GM21447 (cell line): ENCODE data around the gene UBE2QL1.

Experiments
- ATAC-seq: cut with Tn5 transposase; IDR thresholded peaks from one replicate; pipeline ENCODE4 v1.9.1; 2021; ENCODE audit not compliant: unreplicated experiment

UBE2QL1 gene

DNA sequence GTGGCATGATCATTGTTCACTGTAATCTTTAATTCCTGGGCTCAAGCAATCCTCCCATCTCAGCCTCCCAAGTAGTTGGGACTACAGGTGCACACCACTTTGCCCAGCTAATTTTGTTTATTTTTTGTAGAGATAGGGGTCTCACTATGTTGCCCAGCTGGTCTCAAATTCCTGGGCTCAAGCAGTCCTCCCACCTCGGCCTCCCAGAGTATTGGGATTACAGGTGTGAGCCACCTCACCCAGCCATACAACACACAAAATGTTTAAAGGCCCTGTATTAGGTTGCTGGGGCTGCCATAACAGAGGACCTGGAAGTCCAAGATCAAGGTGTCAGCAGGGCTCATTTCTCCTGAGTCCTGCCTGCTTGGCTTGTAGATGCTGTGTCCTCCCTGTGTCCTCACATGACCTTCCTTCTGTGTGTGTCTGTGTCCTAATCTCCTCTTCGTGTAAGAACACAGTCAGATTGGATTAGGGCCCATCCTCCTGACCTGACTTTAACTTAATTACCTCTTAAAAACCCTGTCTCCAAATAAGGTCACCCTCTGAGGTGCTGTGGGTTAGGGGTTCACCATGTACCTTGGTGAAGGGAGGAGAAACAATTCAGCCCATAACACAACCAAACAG is 5.4 kb downstream of the UBE2QL1 start:
- ATAC-seq = no peak

GRCh38 chr5:6454628-6455053 is 6.0 kb downstream of the UBE2QL1 start:
- no peak for ATAC-seq

DNA sequence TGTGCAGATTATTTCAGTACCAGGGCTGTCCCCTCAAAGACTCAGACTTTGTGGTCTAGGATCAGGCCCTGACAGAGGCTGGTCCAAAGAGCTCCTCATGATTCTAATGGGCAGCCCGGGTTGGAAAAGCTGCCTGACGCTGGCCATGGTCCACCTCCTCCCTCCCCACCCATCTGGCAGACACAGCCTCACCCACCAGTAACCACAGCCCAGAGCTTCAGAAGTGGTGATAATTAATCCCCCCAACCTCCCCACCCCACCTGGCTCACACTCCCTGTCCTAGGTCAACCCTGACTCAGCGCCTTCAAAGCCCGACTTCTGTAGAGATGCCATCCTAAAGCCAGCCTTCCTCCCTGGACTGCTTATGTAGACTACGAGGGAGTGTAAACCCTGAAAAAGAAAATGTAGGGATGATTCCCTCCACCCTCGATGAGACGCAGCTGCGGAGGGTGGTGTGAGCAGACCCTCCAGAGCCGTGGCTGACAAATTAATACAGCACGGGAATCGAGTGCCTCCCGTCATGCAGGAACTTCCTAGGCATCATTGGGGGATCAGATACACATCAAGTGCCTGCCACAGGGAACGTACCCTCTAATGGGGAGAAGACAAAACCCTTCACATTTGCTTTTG is 7.0 kb downstream of the UBE2QL1 start:
- no peak for ATAC-seq

GRCh38 chr5:6456766-6457370 is 8.2 kb downstream of the UBE2QL1 start:
- no peak for ATAC-seq

GRCh38 chr5:6457592-6457991 is 8.9 kb downstream of the UBE2QL1 start:
- ATAC-seq = no peak

DNA sequence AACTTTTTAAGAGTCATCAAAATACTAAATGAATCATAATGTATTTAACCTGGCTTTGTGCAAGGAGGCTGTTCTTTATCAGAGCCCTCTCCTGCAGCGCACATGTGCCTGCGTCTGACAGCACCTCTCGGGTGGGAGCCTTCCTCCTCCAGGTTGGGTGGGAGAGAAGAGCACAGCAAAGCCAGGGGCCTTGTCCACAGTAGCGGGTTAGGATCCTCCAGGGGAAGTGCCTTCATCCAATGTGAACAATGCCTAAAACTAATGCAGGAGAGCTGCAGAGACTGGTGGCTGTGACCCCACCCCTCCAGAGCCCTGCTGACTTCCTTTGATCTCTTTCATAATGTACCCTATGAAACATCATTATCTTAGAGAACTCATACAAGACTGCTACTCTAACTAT is 10.2 kb downstream of the UBE2QL1 start:
- no peak for ATAC-seq

GRCh38 chr5:6459896-6460295 is 11.2 kb downstream of the UBE2QL1 start:
- ATAC-seq = no peak

DNA sequence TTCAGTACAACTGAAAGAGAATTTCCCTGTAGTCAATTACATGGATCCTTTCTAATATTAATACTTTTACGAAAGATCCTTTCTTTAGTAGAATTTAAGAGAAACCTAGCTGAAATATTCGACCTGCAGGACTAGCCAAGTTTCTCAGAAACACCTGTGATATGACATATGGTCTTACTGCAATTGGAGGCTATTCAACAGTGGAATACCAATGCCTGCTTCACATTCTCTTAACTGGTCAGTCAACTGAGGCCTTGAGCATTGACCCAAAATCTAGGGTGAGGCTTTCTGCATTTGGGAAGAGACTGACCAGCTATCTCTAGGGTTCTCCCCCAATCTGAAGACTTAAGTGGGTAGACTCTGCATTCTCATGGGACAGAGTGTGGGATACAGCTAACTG is 12.3 kb downstream of the UBE2QL1 start:
- no peak for ATAC-seq

GRCh38 chr5:6461793-6462650 is 13.4 kb downstream of the UBE2QL1 start:
- ATAC-seq = no peak

GRCh38 chr5:6462671-6463070 is 14.0 kb downstream of the UBE2QL1 start:
- ATAC-seq = no peak

- ATAC-seq = no peak
Observed at GRCh38 chr5:6464441-6464840, 15.8 kb downstream of the UBE2QL1 start.

- ATAC-seq = no peak
Observed at GRCh38 chr5:6465831-6466790, 17.5 kb downstream of the UBE2QL1 start.

DNA sequence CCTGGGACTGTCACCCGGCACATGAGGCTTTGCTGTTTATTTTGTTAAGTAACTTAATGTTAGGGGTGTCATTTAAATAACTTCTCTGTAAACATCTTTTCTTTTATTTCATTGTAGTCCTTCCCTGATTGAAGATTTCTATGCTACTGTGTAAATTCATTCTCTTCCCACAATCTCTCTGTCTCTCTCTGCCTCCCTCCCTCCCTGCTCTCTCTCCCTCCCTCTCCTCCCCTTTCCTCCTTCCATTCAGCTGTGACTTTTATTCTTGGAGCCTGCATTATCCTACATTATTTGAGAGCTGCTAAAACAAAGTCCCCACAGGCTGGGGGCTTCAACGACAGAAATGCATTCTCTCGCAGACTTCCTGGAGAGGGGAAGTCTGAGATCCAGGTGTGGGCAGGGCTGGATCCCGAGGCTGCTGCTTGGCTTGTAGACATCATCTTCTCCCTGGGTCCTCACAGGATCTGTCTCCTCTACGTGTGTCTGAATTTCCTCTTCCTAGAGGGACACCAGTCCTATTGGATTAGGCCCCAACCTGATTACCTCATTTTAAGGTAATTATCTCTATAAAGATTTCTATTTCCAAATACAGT is 18.4 kb downstream of the UBE2QL1 start:
- no peak for ATAC-seq

DNA sequence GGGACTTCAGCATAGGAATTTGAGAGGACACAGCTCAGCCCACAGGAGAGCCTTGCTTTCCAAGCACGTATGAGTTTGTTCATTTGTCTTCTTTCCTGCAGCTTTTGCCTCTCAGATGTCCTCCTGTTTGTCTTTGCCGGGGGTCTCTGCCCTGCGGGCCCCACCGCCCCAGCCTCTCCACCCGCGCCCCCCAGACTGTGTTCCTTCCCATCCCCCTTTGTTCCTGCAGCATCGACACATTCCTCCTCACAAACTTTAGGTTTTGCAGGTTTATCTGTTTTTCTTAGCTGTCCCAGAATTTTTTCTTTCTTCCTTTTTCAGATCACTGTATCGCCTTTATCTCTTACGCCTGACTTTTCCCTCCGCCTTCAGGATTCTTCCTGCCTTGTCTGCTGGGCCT is 18.9 kb downstream of the UBE2QL1 start:
- ATAC-seq = no peak

DNA sequence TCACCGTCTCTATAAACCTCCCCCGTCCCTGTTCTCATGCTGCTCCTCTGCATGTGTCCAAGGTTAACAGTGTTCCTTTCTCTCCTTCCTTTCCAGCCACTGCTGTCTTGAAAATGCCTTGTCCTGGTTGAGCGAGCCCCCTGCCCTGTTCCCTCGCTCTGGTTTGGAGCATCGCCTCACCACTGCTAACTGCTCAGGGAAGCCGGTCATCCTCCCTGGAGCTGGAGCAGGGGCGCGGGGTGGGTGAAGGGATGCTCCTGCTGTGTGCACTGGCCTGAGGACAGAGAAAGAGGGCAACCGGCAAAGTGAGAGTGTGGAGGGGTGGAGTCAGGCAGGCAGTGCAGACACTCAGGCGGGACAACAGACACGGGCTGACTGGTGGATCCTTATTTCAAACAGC is 19.4 kb downstream of the UBE2QL1 start:
- ATAC-seq = no peak

DNA sequence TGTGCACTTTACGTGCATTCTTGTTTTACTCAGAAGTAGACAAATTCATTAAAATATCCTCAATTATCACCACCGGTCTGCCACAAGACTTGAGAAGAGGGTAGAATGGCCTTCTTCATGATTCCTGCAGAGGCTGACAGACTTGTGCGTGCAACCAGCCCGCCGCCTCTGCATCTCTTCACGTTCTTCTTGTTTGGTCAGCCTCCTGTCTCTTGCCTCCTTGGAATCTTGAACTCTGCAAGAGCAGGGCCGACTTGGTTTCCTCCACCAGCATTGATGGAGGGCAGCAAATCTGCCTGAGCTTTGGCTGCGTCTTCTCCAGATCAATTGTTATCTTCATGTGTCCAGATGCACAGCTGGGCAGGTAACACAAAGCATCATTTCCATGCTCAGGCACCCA is 20.2 kb downstream of the UBE2QL1 start:
- ATAC-seq = no peak

DNA sequence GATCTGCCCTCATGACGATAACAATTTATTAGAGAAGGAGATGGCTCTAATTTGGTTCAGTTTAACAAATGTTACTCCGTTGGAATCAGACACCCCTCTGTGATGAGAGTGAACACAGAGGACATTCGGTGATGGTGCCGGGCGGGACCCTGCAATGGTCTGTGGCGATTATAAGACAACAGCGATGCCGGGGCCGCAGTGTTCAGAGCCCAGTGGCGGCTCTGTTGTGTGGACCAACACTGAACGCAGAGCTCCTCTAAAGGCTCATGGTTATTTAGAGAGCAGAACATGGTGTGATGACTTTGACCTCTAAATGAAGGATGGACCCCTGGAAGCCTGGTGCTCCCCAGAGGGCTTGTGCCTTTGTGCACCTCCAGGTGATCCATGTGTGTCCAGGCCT is 21.2 kb downstream of the UBE2QL1 start:
- ATAC-seq = no peak

DNA sequence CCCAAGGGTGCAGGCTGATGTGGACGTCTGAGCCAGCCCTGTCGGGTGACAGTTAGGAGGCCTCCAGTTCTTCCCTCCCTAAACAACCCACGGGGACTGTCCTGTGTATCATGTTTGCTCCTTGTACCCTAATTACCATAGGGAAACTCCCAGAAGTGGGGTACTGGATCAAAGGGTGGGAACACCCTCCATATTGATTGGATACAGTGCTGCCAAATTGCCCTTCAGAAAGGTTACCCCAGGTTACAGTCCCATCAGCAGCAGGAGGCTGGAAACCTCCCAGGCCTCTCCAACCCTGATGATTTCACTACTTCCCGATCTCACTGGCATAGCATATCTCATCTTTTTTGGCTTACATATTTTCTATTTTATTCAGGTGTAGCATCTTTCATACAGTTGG is 22.0 kb downstream of the UBE2QL1 start:
- no peak for ATAC-seq

DNA sequence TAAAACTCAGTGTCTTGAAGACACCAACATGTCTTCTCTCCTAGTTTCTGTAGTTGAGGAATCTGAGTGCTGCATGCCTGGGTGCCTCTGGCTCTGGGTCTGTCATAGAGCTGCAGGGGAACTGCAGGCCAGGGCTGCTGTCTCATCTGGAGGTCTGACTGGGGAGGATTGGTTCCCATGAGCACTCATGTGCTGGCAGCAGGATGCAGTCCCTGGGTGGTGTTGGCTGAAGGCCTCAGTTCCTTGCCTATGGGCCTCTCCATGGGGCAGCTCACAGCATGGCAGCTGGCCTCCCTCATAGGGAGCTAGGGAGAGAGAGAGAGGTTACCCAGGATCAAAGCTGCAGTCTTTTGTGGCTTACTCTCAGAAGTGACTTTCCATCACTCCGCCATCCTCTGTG is 22.6 kb downstream of the UBE2QL1 start:
- ATAC-seq = no peak

DNA sequence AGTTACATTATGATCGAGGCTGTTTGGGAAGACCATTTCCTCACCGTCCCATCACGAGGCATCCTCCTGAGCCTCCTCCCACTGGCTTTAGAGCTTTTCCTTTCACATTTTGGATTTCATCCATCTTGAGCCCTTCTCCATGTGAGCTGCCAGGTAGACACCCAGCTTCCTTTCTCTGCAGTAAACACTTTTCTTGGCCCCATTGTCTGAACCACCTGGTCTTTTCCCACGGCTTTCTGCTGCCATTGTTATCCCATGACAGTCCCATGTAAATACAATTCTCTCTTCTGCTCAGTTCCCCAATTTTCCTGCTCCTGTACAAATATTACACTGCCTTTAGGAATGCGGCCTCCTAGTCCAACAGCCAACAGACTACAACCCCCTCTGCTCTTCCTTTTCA is 24.1 kb downstream of the UBE2QL1 start:
- no peak for ATAC-seq
